GM21529 (cell line): ENCODE results near the gene CUX1.

Experiments used
- ATAC-seq: cut with Tn5 transposase; IDR thresholded peaks from one replicate; pipeline ENCODE4 v1.9.1; 2021; ENCODE audit not compliant: unreplicated experiment

Gene CUX1

DNA sequence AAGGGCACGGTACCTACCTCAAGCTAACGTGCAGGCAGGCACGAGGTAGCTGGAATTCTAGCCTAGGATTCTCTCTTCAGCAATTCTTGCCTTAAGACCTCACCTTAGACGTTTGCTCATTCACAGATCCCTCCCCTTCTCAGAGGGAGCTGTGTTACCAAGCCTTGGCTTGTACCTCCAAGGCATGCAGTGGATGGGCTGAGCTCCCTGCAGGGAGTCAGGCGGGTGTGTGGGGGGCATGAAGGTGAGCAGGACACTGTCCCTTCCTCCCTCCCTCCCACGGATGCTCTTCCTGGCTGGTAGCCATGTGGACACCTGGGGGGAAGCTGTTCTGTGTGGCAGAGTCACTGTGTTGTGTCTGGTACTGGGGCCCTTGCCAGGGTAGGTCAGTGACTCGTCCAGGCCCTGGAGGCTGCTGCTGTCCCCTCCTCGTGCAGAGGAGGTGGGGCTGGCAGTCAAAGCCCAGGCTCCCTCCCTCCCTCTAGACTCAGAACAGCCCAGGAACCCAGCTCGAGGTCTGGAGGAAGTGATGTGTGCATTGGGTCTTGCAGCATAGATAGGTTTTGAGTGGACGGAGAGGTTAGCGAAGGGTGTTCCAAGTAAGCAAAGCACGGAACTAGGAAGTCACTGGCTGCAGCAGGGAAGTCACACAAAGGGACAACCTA is 247.1 kb downstream of the CUX1 start:
- no peak for ATAC-seq

DNA sequence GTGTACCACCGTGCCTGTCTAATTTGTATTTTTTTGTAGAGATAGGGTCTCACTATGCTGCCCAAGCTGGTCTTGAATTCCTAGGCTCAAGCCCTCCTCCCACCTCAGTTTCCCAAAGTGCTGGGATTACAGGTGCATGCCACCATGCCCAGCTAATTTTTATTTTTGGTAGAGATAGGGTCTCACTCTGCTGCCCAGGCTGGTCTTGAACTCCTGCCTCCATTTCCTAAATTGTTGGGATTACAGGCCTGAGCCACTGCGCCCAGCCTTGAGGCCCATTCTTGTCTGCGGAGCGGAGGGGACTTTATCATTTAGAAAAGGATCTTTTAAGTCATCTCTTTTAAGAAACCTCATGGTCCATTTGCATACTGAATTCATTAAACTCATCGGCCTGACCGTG is 247.8 kb downstream of the CUX1 start:
- no peak for ATAC-seq

DNA sequence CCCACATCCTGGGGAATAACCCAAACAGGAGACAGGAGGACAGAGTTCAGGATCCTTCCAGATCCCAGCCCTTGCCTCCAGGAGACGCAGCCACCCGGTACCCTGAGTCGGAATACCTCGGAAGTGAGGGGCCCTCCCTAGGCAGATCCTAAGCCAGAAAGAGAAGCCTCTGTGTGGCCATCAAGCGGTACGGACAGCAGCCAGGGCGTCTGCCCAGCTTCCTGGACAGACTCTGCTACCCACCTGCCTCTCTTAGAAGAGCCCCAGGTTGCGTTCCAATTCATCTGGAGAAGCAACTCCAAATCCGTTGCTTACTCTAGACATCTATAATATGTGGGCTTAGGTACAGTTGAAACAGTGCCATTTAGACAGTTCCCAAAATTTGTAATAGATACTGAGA is 249.1 kb downstream of the CUX1 start:
- no peak for ATAC-seq

DNA sequence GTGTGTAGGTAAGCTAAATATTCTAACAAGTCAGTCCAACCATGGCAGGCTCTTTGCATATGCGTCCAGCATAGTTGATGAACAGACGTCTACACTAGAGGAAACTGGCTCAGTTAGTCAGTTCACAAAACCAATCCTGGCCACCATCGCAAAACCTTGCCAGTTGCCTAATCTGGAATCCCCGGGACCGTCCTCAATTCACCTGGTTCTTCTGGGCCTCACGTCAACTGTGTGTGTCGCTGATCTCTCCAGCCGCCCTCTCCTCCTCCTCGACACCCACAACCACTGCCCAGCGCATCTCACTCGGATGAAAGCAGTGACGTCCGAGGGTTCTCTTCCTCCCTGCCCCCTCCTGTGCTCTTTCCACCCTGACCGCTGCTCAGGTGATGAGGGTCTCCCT is 251.4 kb downstream of the CUX1 start:
- ATAC-seq = no peak

DNA sequence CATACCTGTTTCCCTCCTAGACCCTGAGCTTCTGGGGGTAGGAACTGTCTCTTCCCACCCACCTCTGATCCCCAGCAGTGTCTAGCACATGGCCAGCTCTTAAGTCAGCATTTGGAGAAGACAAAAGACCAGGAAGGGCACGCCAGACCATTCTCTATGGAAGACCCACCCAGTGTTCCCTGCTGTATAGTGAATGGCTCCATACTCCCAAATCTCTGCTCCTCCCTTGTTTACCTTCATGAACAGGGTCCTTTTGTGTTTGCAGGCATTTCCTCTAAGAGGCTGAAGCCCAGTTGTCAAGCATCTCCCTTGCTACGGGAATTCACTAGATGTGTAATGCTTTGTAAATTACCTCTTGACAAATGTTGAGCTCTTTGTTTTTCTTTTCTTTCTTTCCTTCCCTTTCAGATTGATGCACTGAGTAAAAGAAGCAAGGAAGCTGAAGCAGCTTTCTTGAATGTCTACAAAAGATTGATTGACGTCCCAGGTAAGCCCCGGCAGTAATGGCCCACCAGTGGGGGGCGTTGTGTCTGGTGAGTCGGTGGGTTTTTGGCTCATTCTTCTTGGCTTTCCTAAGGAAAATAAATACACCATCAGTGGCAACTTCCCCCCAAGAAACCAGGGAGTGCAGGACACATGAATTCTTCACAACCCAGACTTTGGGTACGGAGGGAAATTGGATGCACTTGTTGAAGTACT is 252.7 kb downstream of the CUX1 start:
- ATAC-seq = no peak

DNA sequence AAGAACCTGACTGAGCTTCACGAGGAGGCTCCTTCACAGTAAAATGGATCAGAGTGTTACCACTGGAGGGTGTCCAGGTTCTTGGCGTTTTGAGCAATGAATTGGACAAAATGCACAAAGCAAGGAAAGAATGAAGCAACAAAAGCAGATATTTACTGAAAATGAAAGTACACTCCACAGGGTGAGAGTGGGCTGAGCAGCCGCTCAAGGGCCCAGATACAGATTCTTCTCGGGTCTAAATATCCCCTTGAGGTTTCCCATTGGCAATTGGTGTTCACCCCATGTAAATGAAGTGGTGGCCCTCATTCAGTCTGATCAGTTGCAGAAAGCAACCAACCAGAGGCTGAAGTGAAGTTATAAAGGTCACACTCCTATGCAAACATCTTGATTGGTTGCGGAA is 254.6 kb downstream of the CUX1 start:
- no peak for ATAC-seq

DNA sequence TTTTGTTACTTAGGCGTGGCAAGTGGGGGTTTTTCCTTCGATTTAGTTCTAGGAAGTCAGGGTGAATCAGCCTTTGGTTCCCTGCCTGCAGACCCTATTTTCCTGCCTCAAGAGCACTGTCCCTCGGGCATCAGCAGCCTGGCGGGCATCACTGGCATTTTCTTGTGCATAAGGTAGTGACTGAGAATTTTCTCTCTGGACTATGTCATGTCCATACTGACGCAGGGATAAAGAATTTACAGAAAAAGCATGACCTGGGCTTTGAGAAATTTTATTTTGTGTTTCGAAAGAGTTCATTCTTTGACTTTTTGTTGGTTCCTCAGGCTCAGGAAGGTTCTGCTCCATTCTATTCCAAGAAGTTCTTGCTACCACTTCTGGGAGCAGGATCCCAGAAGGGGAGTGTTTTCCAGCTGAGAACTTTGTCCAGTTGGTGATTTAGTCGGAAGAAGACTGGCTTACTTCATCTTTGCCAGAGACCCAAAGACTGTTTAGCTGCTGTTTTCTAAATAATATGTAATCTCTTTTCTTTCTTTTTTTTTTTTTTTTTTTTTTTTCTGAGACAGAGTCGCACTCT is 255.3 kb downstream of the CUX1 start:
- ATAC-seq = no peak

DNA sequence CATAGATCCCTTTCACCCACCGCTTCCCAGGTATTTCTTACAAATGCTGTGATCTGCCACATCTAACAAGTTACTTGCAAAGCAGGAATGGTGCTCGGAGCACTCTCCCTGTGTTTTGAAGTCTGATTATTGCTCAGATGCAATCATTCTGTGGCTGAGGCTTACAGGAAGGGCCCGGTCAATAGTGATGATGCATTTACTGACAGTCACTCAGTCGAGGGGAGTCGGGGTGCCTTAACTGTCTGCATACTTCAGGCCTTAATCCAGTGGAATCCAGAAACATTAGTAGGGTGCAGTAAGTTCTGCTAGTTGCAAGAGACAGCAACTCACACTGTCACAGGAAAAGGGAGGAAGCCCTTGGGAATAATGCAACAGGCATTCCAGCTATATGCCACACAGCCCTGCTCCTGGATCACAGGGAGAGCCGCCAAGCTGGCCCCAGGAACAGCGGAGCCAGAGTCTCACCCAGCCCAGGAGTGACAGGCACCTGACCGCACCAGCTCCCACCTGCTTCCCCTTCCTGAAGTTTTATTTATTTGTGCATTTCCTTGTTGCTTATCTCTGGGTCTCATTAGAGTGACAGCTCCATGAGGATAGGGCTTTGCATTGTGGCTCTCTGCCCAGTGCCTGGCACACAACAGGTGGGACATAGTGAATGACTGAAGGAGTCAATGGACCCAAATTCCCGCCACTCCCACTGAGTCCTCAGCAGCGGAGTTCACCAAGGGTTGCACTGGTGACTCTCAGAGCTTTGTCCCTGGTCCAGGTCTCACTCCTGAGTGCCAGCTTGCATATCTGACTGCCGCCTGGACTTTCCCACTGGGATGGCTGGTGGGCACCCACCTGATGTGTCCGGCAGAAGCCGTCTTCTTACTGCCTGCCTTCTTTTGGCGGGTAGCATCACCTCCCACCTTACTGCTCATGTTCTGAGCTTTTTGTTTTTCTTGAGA is 256.8 kb downstream of the CUX1 start:
- ATAC-seq = no peak

DNA sequence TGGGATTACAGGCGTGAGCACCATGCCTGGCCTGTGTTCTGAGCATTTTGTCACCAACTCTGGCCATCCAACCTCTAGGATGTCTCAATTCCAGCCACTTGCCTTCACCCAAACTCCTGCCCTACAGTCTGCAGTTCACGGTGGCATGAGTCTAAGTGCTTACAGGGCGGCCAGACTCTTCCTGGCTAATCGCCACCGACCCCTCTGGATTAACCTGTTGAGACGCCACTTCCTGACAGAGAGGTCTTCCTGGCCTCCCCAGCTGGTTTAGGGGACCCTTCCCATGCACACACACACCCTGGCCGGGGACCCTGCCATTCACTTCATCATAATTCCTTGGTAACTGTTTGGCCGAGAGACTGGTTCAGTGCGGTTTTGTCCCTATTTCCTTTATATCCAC is 257.7 kb downstream of the CUX1 start:
- ATAC-seq = no peak

DNA sequence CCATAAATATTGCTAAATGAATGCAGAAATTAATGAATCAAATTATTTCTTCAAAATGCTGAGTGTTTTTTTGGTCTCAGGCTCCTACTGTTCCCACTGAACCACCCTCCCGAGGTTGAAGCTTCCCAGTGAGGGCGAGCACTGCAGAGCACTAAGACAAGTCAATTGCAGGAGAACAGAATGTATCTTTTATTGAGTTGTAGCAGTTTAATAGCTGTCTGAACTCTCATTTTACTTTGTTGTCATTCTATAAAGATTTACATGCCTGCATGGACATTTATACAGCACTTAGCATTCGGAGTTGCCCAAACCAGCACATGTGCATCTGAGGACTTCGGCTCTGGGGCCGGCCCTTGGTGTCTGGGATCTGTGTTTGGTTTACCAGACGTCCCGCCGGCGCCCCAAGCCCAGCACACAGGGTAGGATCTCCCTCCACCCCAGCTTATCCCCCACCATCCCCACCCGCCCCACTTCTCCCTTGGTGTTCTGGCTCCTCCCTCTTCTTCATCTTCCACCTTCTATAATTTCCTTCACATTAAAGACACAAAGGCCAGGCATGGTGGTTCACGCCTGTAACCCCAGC is 258.2 kb downstream of the CUX1 start:
- ATAC-seq = no peak

DNA sequence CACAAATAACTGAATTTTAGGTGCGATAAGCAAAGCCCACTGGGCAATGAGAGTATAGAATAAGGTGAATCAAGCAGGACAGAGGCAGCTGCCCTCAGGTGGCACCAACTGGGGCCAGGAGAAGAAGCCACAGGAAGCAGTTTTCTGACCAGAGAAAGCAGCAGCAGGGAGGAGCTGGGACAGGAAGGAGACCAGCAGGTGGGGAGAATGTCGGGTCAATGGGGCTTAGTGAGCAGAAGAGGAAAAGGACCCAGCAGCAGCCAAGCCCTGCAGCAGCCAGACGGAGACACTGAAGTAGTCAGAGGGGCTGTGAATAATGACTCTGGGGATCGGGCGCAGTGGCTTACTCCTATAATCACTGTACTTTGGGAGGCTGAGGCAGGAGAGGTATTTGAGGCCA is 259.7 kb downstream of the CUX1 start:
- no peak for ATAC-seq

DNA sequence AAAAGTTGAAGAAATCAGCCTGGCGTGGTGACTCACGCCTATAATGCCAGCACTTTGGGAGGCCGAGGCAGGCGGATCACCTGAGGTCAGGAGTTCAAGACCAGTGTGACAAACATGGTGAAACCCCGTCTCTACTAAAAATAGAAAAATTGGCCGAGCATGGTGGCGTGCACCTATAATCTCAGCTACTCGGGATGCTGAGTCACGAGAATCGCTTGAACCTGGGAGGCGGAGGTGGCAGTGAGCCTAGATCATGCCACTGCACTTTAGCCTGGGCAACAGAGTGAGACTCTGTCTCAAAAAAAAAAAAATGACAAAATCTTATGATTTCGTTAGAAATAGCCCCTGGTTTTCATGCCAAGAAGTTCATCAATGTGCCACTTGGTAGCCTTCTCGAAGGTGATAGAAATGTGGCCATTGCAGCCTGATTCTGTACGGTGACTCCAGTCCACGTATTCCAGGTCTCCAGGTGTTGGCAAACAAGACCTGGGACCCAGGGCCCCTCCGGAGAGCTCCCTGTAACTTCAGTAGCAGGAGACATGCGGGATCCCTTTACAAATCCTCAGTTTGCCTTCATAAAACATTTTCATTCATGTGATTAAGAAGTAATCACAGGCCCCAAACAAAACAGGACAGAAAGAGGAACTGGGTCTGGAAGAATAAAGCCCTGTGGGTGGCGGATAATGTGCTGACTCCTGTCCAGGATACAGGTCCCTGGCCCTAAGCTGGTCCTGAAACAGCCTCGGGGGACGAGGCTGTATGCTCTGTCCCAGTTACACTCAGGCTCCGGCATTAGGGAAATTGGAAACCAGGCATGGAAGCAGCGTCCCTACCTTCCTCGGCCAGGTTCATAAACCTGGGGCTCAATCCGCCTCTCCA is 262.0 kb downstream of the CUX1 start:
- ATAC-seq = no peak

DNA sequence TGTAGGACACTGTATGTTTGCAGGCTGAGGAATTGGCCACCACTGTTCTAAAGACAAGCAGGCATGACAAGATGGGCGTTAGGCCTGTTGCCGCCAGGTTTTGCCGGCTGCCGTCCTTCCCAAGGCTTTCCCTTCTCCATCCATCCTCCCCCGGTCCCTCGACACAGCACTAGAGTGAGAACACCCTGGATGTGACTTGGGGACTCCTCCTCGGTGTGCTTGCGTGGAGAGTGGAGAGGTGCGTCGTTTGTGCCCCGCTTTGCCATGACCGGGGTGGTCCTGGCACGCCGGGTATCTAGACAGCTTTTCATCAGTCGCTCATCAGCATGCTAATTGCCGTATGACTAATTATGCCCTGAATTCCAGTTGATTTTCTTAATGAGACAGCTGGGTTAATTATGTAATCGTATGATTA is 262.6 kb downstream of the CUX1 start:
- no peak for ATAC-seq

DNA sequence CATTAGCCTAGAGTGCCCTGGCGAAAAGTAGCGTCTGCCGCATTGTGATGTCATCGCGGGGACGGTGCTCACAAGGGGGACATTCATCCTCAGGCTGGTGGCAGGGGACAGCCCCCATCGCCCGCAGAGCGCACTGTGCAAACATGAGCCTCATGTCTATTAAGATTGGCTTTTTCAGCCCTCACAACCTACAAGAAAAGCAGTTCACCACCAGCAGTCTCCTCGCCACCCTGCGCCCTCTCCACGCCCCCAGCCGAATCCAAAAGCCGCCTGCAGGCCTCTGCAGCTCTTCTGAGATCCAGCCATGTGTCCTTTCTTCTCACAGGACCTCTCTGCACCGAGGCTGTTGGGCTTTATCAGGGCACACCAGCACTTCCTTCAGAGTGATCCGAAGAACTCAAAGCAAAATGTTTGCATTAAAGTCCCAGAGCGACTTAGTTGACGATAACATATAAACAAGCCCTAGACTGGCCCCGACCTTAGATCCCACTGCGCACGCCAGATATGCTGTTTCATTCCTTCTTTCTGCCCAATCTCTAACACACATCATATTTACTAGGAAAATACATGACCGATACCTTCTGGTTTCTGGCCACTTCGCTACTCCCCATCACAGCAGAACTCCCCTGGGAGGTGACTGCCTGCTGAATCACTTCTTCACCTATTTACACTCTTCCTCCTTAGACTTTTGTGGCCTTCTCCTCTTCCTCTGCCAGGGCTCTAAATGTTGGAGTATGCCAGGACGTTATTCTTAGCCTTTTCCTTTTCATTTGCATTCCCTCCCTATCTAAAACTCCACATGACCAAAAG is 263.2 kb downstream of the CUX1 start:
- no peak for ATAC-seq

DNA sequence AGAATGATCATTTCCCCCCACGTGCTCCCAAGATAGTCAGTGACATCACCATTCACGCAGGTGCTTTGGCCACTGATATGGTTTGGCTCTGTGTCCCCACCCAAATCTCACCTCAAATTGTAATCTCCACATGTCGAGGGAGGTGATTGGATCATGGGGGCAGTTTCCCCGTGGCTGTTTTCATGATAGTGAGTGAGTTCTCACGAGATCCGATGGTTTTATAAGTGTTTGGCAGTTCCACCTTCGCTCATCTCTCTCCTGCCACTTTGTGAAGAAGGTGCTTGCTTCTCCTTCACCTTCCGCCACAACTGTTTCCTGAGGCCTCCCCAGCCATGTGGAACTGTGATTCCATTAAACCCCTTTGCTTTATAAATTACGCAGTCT is 263.8 kb downstream of the CUX1 start:
- no peak for ATAC-seq

DNA sequence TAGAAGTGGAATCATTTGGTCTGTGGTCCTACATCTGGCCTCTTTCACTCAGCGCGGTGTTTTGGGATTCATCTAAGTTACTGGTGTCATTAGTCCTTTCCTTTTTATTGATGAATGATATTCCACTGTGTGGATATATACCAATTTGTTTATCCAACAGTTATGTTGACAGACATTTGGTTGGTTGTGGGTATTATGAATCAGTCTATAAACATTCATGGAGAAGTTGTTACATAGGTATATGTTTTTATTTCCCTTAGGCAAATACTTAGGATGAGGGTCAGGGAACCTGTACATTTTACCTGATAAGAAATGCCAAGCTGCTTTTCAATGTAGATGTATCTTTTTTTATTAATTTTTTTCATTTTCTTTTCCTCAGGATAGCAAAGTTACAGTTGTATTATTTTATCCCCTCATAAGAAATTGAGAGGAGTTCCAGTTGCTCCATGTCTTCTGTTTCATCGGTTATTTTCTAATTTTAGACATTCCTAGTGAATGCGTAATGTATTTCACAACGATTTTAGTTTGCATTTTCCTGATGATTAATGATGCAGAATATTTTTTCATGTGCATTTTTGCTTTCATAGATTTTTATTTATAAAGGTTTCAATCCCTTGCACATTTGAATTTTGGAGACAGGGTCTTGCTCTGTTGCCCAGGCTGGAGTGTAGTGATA is 265.4 kb downstream of the CUX1 start:
- ATAC-seq = no peak

DNA sequence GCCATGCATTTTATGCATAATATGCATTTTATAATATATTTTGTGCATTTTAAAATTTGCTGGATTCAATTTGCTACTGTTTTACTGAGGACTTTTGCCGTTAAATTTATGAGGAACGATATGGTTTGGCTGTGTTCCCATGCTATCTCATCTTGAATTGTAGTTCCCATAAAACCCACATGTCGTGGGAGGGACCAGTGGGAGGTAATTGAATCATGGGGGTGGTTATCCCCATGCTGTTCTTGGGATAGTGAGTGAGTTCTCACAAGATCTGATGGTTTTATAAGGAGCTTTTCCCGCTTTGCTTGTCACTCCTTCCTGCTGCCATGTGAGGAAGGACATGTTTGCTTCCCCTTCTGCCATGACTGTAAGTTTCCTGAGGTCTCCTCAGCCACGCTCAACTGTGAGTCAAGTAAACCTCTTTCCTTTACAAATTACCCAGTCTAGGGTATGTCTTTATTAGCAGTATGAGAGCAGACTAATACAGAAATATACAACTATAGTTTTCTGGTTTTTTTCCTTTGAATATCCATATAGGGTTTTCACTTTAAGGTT is 267.9 kb downstream of the CUX1 start:
- ATAC-seq = no peak
